CD4-positive, alpha-beta memory T cell (primary cell): ENCODE measurements around the gene PIGQ. TPM values are rescaled to one million over a fixed set of nuclear protein-coding genes. Genes with fewer than 3 reads are reported as not detected.

Source experiments
- CTCF ChIA-PET: fragments of 350-600 bp; sonication (Branson Sonifier 250); formaldehyde crosslinking; loops from one replicate; lab custom pipeline; 2021; ENCODE audit warnings: inconsistent platforms; ENCODE audit not compliant: partially characterized antibody; lab: Charles Lee
- POLR2A ChIA-PET: fragments of 350-600 bp; sonication (Branson Sonifier 250); formaldehyde crosslinking; loops from one replicate; lab custom pipeline; 2021; ENCODE audit not compliant: partially characterized antibody; lab: Charles Lee
- DNase-seq, 5 donors: peaks; one replicate each; pipeline versions ENCODE4 v3.0.0 to v3.0.0-alpha.2; 2020 to 2022; ENCODE audit warnings: mixed read lengths in 1 of 5
- H3K27ac ChIP-seq: one replicate; pipeline ENCODE4 v1.7.0; 2013; ENCODE audit warnings: low read depth, low read length
- H3K27me3 ChIP-seq: 2 replicates; pipeline ENCODE4 v1.7.0; 2013; ENCODE audit warnings: mild to moderate bottlenecking, low read length, moderate library complexity; ENCODE audit not compliant: insufficient read depth
- H3K36me3 ChIP-seq: 2 replicates; pipeline ENCODE4 v1.7.0; 2013; ENCODE audit warnings: mild to moderate bottlenecking, low read length, moderate library complexity; ENCODE audit not compliant: insufficient read depth
- H3K4me1 ChIP-seq: 2 replicates; pipeline ENCODE4 v1.7.0; 2013; ENCODE audit warnings: mild to moderate bottlenecking, low read length, moderate library complexity; ENCODE audit not compliant: insufficient read depth
- H3K4me3 ChIP-seq, 2 donors: one replicate each; pipeline ENCODE4 v1.7.0; 2013; ENCODE audit warnings: low read length in 2 of 2, mild to moderate bottlenecking in 1 of 2
- H3K9me3 ChIP-seq, 2 donors: one replicate each; pipeline ENCODE4 v1.7.0; 2013; ENCODE audit warnings: low read length in 2 of 2, control low read depth in 1 of 2; ENCODE audit not compliant: control insufficient read depth in 1 of 2
- H3K27ac Mint-ChIP-seq, 7 donors: one replicate each; pipeline ENCODE4 v1.8.0; 2020 to 2021; ENCODE audit warnings: mixed read lengths in 7 of 7, mild to moderate bottlenecking in 6 of 7, inconsistent platforms in 3 of 7, moderate library complexity in 3 of 7
- H3K27me3 Mint-ChIP-seq, 2 donors: one replicate each; pipeline ENCODE4 v1.8.0; 2020 to 2021; ENCODE audit warnings: mixed read lengths in 2 of 2
- H3K36me3 Mint-ChIP-seq, 2 donors: one replicate each; pipeline ENCODE4 v1.8.0; 2020 to 2021; ENCODE audit warnings: mixed read lengths in 2 of 2, inconsistent platforms in 1 of 2, mild to moderate bottlenecking in 1 of 2
- H3K4me1 Mint-ChIP-seq, 4 donors: one replicate each; pipeline ENCODE4 v1.8.0; 2020 to 2021; ENCODE audit warnings: mixed read lengths in 4 of 4, mild to moderate bottlenecking in 1 of 4
- H3K4me3 Mint-ChIP-seq, 8 donors: one replicate each; pipeline ENCODE4 v1.8.0; 2020 to 2021; ENCODE audit warnings: mixed read lengths in 8 of 8, mild to moderate bottlenecking in 7 of 8, moderate library complexity in 6 of 8, inconsistent platforms in 3 of 8
- H3K9me3 Mint-ChIP-seq, 8 donors: one replicate each; pipeline ENCODE4 v1.8.0; 2020 to 2021; ENCODE audit warnings: mixed read lengths in 8 of 8, mild to moderate bottlenecking in 5 of 8, inconsistent platforms in 3 of 8, moderate library complexity in 1 of 8
- intact Hi-C: fragments of 100-400 bp; cut with micrococcal nuclease; formaldehyde crosslinking; loops from one replicate; pipeline ENCODE4 v1.15.1; 2023
- polyA plus RNA-seq, 2 donors: library from polyadenylated mRNA; unstranded; fragments of 300-500 nt; fragmentation: Illumina TruSeq; gene quantifications; one replicate each; pipeline ENCODE4 v1.2.3, GENCODE V29; 2021
- total RNA-seq, 2 experiments: library from RNA; stranded (reverse); gene quantifications; one replicate each; pipeline ENCODE4 v1.2.3, GENCODE V29; 2021

Gene PIGQ
- total and polyA plus RNA-seq, 4 experiments from 2014 or later = 7.2 to 63.3 (median 37.0) TPM

DNA sequence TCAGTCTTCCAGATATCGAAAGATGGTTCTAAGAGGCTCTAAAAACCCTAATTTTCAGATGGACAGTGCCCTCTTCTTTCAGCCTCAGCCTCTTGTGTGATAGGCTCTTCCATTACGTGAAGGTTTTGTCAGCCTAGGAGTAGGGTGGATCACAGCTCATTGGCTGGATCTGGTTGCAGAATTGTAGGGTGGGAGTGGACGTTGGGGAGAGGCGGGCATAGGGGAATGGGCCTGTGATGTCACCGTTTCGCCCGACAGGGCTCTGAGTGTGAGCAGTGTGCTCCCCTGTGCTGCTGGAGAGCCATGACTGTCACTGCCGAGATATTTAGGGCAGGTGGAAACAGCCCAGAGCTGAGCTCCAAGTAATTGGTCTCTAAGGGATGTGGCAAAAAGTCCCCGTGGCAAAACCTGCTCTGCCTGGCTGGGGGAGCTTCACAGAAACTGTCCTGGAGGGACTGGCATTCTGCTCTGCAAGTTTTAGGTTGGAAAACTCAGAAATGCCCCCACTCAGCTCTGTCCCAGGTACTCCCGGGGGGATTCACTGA is 54.8 kb downstream of the PIGQ start:
- Histone ChIP-seq H3K4me1 (no peaks in the 10 kb centered on the region), H3K4me3 (no peak overlapping the region), H3K27me3 (no peaks in the 10 kb centered on the region), H3K9me3 (no peaks in the 10 kb centered on the region), H3K36me3 (no peaks in the 10 kb centered on the region), H3K27ac (no peak overlapping the region)
- Mint-ChIP-seq H3K4me3 (no peak overlapping the region), H3K4me1 (no peaks in the 10 kb centered on the region), H3K9me3 (no peaks in the 10 kb centered on the region), H3K36me3 (peaks cover 0 to 7% of the 10 kb centered on the region in 2 donors), H3K27me3 (no peaks in the 10 kb centered on the region), H3K27ac (no peak overlapping the region)
- DNase-seq = no peak
- ChIA-PET CTCF (interaction anchor here (0.7 kb wide), 1 partner anchor 12 kb away, joined by 3 read pairs; the partner anchor contains the start of gene METTL26), POLR2A (interaction anchor here (1.3 kb wide), 1 partner anchor 12 kb away, joined by 3 read pairs; the partner anchor contains the start of gene METTL26)
- intact Hi-C loops = no loop called here

DNA sequence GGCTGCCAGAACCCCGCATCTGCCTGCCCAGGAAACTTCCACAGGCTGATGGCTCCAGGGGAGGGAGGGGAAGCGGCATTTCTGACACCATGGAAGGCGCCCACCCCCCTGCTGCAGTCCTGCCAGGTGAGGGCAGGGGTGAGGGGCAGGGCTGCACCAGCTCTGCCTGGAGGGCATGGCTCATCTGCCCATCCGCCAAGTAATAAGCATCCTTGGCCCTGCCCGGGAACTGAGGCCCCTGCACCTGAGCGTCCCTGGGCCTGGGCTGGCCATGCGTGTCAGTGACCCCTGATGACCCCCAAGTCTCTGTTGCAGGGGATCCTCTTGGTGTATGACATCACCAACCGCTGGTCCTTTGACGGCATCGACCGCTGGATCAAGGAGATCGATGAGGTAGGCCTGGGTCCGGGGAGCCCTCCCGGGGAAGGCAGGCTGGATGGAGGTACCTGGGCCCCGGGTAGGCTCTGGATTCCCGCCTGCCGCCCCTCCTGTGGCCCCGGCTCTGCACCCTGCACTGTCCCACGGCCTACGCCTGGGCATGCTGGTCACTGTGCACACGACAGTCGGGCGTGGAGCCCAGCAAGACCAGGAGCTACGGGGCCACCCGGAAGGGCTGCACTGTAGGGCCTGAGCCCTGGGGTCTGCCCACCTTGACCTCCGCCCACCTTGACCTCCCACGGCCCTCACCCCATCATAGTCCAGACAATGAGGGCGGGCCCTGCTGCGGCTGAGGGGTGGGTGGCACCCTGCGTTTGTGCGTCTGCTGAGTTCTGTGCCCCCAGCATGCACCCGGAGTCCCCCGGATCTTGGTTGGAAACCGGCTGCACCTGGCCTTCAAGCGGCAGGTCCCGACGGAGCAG is 55.6 kb downstream of the PIGQ start:
- POLR2A ChIA-PET = interaction anchor here (1.3 kb wide), 1 partner anchor 11 kb away, joined by 3 read pairs; the partner anchor contains the start of gene METTL26
- CTCF ChIA-PET = no interaction called here
- H3K27ac Mint-ChIP-seq = no peak overlapping the region

DNA sequence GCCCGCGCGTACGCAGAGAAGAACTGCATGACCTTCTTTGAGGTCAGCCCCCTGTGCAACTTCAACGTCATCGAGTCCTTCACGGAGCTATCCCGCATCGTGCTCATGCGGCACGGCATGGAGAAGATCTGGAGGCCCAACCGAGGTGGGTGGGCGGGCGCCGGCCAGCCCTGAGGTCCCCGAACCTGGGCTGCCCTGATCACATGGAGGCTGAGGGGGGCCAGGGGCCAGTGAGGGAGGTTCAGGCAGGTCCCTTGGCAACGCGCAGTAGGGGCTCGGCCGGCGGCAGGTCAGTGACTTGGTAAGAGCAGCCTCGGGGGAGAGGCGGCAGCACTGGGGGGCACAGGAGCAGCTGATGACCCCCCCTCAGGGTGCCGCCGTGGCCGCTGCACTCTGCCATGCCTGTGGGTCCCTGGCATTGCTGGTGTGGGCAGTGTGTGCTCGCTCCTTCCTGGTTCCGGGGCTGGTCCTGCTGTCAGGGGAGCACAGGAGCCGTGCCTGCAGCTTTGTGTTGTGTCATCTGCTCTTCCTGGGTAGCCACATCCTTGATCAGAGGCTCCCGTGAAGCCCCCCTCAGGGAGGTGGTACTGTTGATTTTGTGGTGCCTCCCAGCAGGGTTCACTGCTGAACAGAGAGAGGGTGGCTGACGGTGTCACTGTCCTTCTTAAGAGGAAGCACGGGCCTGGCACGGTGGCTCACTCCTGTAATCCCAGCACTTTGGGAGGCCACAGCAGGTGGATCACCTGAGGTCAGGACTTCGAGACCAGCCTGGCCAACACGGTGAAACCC is 56.4 kb downstream of the PIGQ start:
- H3K27ac ChIP-seq = no peak overlapping the region
- intact Hi-C loops = no loop called here
- Mint-ChIP-seq H3K27me3 (no peaks in the 10 kb centered on the region), H3K36me3 (peaks cover 0 to 7% of the 10 kb centered on the region in 2 donors), H3K4me3 (no peak overlapping the region), H3K4me1 (no peaks in the 10 kb centered on the region), H3K9me3 (no peaks in the 10 kb centered on the region), H3K27ac (peak overlapping the region in 1 of 7 donors; percentile 53)
- no peaks in the 10 kb centered on the region for H3K9me3 ChIP-seq
- no peaks in the 10 kb centered on the region for H3K27me3 ChIP-seq
- peak in 1 of 5 donors; percentile 12 for DNase-seq
- peaks cover 4% of the 10 kb centered on the region for H3K4me1 ChIP-seq
- ChIA-PET CTCF (no interaction called here), POLR2A (no interaction called here)
- H3K4me3 ChIP-seq = no peak overlapping the region
- H3K36me3 ChIP-seq = no peaks in the 10 kb centered on the region

More for the DNA sequence above, 55.6 kb downstream of the PIGQ start:
- intact Hi-C loops = no loop called here
- Mint-ChIP-seq H3K4me3 (no peak overlapping the region), H3K9me3 (no peaks in the 10 kb centered on the region), H3K27me3 (no peaks in the 10 kb centered on the region), H3K4me1 (no peaks in the 10 kb centered on the region), H3K36me3 (peaks cover 0 to 7% of the 10 kb centered on the region in 2 donors)
- no peak overlapping the region for H3K4me3 ChIP-seq
- peak in 1 of 5 donors; percentile 25 for DNase-seq
- no peak overlapping the region for H3K27ac ChIP-seq
- H3K36me3 ChIP-seq = no peaks in the 10 kb centered on the region
- no peaks in the 10 kb centered on the region for H3K27me3 ChIP-seq
- H3K9me3 ChIP-seq = no peaks in the 10 kb centered on the region
- H3K4me1 ChIP-seq = no peaks in the 10 kb centered on the region

DNA sequence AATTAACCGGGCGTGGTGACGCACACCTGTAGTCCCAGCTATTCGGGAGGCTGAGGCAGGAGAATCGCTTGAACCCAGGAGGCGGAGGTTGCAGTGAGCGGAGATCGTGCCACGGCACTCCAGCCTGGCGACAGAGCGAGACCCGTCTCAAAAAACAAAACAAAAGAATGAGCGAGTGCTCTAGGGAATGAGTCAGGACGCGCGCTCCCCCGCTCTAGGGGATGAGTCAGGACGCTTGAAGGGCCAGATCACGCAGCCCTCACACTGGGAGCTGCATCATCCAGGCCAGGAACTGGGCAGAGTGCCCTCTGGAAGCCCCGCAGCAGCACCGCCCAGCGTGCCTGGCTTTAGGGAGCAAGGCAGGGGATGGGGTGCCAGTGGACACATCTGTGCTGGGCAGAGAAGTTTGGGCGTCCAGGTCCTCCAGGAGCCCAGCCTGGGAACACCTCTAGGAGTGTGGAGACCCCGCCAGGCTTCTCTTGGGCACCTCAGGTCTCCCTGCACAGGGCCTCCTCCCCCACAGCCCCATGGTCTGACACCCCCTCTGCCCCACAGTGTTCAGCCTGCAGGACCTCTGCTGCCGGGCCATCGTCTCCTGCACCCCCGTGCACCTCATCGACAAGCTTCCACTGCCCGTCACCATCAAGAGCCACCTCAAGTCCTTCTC is 57.2 kb downstream of the PIGQ start:
- H3K9me3 Mint-ChIP-seq = no peaks in the 10 kb centered on the region
- intact Hi-C loops = no loop called here
- H3K36me3 ChIP-seq = no peaks in the 10 kb centered on the region
- DNase-seq = peak in 1 of 5 donors; percentile 2
- no peak overlapping the region for H3K27ac ChIP-seq
- CTCF ChIA-PET = no interaction called here
- H3K36me3 Mint-ChIP-seq = peaks cover 0 to 7% of the 10 kb centered on the region in 2 donors
- H3K27ac Mint-ChIP-seq = peak overlapping the region in 1 of 7 donors; percentile 53
- POLR2A ChIA-PET = no interaction called here
- H3K27me3 ChIP-seq = no peaks in the 10 kb centered on the region
- H3K4me1 Mint-ChIP-seq = no peaks in the 10 kb centered on the region
- no peaks in the 10 kb centered on the region for H3K27me3 Mint-ChIP-seq
- no peaks in the 10 kb centered on the region for H3K9me3 ChIP-seq
- no peak overlapping the region for H3K4me3 ChIP-seq
- peaks cover 5% of the 10 kb centered on the region for H3K4me1 ChIP-seq
- H3K4me3 Mint-ChIP-seq = no peak overlapping the region

DNA sequence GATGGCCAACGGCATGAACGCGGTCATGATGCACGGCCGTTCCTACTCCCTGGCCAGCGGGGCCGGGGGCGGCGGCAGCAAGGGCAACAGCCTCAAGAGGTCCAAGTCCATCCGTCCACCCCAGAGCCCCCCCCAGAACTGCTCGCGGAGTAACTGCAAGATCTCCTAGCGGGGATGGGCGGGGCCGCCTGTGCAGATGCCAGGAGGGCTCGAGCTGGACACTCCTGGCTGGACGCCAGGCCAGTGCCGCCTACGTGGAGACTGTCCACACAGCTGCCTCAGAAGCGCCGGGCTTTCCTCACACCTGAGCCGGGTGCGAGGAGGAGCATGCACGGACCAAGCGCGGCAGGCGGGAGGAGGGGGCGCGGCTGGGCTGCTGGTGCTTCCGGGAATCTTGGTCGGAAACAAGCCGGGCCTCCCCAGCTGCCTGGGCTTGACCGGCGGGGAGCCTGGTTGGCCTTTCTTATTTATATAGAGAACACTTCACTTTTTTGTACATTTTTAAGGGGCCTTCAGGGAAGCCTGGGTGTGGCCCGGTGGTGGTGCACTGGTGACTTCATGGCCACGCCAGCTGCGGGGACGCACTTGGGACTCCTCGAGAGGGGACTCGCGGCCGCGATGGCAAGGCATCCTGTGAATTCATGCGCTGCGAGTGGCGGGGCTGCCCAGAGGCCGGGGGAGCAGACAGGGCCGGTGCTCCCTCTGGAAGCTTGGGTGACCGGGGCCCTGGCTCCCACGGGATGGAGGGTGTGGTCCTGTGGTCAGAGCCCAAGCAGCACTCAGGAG is 57.9 kb downstream of the PIGQ start:
- no peak overlapping the region for H3K27ac ChIP-seq
- ChIA-PET CTCF (no interaction called here), POLR2A (no interaction called here)
- no peaks in the 10 kb centered on the region for H3K27me3 ChIP-seq
- H3K4me1 ChIP-seq = peaks cover 5% of the 10 kb centered on the region
- H3K27ac Mint-ChIP-seq = no peak overlapping the region
- H3K36me3 ChIP-seq = no peaks in the 10 kb centered on the region
- H3K36me3 Mint-ChIP-seq = peaks cover 0 to 7% of the 10 kb centered on the region in 2 donors
- no peaks in the 10 kb centered on the region for H3K9me3 Mint-ChIP-seq
- intact Hi-C loops = no loop called here
- no peaks in the 10 kb centered on the region for H3K4me1 Mint-ChIP-seq
- H3K27me3 Mint-ChIP-seq = no peaks in the 10 kb centered on the region
- no peaks in the 10 kb centered on the region for H3K9me3 ChIP-seq
- H3K4me3 Mint-ChIP-seq = no peak overlapping the region
- H3K4me3 ChIP-seq = no peak overlapping the region
- DNase-seq = peak in 1 of 5 donors; percentile 17

DNA sequence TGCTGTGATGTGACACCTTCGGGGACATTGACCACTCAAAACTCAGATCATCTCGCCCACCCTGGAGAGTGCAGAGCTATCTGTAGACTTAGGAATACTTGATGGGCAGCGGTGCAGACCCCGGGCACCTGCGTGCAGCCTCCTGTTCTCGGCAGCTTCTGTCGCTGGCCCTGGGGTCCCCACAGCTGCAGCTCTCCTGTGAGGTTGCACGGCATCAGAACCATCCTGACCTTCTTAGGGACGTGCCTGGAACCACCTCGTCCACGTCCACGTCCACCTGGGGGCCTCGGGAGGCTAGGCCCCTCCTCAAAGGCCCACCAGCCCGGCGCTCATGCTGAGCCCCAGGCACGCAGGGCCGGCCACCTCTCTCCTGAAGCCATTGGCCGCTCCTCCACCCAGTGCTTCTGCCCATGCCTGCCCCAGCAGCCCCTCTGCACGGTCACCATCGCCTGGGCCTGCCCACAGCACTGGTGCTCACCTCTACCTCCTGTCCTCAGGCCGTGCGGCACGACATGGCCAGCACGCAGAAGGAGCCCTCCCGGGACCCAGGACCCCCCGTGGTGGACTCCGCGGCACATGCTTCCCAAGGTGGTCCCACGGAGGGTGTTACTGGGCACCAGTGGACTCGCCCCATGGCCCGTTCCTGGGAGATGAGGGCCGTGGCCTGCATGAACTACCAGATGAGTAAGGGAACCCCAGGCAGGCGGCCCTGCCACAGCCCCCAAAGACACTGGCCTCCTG is 58.7 kb downstream of the PIGQ start:
- CTCF ChIA-PET = no interaction called here
- H3K4me3 Mint-ChIP-seq = no peak overlapping the region
- POLR2A ChIA-PET = no interaction called here

More for the DNA sequence above, 58.7 kb downstream of the PIGQ start:
- Mint-ChIP-seq H3K9me3 (no peaks in the 10 kb centered on the region), H3K27me3 (no peaks in the 10 kb centered on the region), H3K36me3 (peaks cover 0 to 7% of the 10 kb centered on the region in 2 donors), H3K27ac (no peak overlapping the region), H3K4me1 (no peaks in the 10 kb centered on the region)
- Histone ChIP-seq H3K27me3 (no peaks in the 10 kb centered on the region), H3K36me3 (no peaks in the 10 kb centered on the region), H3K27ac (no peak overlapping the region), H3K9me3 (no peaks in the 10 kb centered on the region), H3K4me1 (peaks cover 5% of the 10 kb centered on the region), H3K4me3 (no peak overlapping the region)
- DNase-seq = peak in 1 of 5 donors; percentile 15
- intact Hi-C loops = no loop called here
